GM23338 (cell line): ENCODE data around the gene EFCAB6.

Source experiments
- CREB1 ChIP-seq: fragments of 250-450 bp; sonication (Bioruptor Pico); IDR thresholded peaks from 2 replicates; pipeline ENCODE4 v1.5.0; 2020; ENCODE audit warnings: low read depth, mild to moderate bottlenecking, moderate library complexity
- CTCF ChIP-seq, 2 experiments: fragments of 200-600 bp in 1 of 2; sonication (generic) in 1 of 2; conservative IDR thresholded peaks; 2 replicates each; pipeline versions ENCODE4 v1.5.1 to v1.6.1; 2016 to 2017; ENCODE audit warnings: antibody characterized with exemption in 2 of 2, low read depth in 2 of 2, mild to moderate bottlenecking in 2 of 2, moderate library complexity in 1 of 2
- ETS1 ChIP-seq: IDR thresholded peaks from 2 replicates; pipeline ENCODE4 v1.6.1; 2016; ENCODE audit warnings: antibody characterized with exemption
- EZH2 ChIP-seq: fragments of 200-600 bp; sonication (generic); IDR thresholded peaks from one replicate; pipeline ENCODE4 v1.8.0; 2017; ENCODE audit warnings: antibody characterized with exemption, mild to moderate bottlenecking, low read depth; ENCODE audit not compliant: unreplicated experiment
- EZH2phosphoT487 ChIP-seq: fragments of 200-600 bp; sonication (generic); IDR thresholded peaks from one replicate; pipeline ENCODE4 v1.8.1; 2018; ENCODE audit warnings: antibody characterized with exemption; ENCODE audit not compliant: unreplicated experiment
- JUNB ChIP-seq: IDR thresholded peaks from one replicate; pipeline ENCODE4 v1.6.1; 2016; ENCODE audit warnings: antibody characterized with exemption; ENCODE audit not compliant: unreplicated experiment
- NANOG ChIP-seq: IDR thresholded peaks from 2 replicates; pipeline ENCODE4 v1.6.1; 2016; ENCODE audit warnings: antibody characterized with exemption, borderline replicate concordance
- POLR2AphosphoS5 ChIP-seq: IDR thresholded peaks from 2 replicates; pipeline ENCODE4 v1.6.1; 2016; ENCODE audit warnings: antibody characterized with exemption, low read depth
- REST ChIP-seq: IDR thresholded peaks from one replicate; pipeline ENCODE4 v1.6.1; 2018; ENCODE audit warnings: antibody characterized with exemption; ENCODE audit not compliant: unreplicated experiment
- STAT1 ChIP-seq: IDR thresholded peaks from one replicate; pipeline ENCODE4 v1.6.1; 2016; ENCODE audit warnings: antibody characterized with exemption; ENCODE audit not compliant: unreplicated experiment
- ZNF114 ChIP-seq: fragments of 250-450 bp; sonication (Bioruptor Pico); IDR thresholded peaks from 2 replicates; pipeline ENCODE4 v1.5.0; 2020; ENCODE audit warnings: mild to moderate bottlenecking, moderate library complexity
- ZNF331 ChIP-seq: fragments of 250-450 bp; sonication (Bioruptor Pico); IDR thresholded peaks from 2 replicates; pipeline ENCODE4 v1.5.0; 2020; ENCODE audit warnings: low read depth, mild to moderate bottlenecking, moderate library complexity

- TF ChIP-seq CTCF (conservative IDR thresholded peaks at IDR 0.05; ENCODE audit: low read depth in 2 of 2) (peak; percentile 67 to 84), REST (no peak), EZH2 (no peak), POLR2AphosphoS5 (no peak), ETS1 (no peak), CREB1 (CRISPR knock-in tag) (no peak), EZH2phosphoT487 (no peak), JUNB (no peak), ZNF114 (CRISPR knock-in tag) (no peak), NANOG (no peak), STAT1 (no peak), ZNF331 (CRISPR knock-in tag) (no peak)
Observed at GRCh38 chr22:43515902-43516301, 296.2 kb downstream of the EFCAB6 start.
